Activated B cell treated with CpG ODN at 0.5 μM for 24 hours (primary cell): Measurements from ENCODE around the gene GPHN. TPM values are rescaled to one million over a fixed set of nuclear protein-coding genes. Genes with fewer than 3 reads are reported as not detected.

Experiments
- ATAC-seq: fragments of 200-7000 bp; cut with Tn5 transposase; one replicate; pipeline ENCODE4 v1.10.0; 2021; ENCODE audit warnings: low read depth, mild to moderate bottlenecking, moderate library complexity
- CTCF ChIA-PET: fragments of 350-600 bp; sonication (Branson Sonifier 250); formaldehyde crosslinking; loops from one replicate; lab custom pipeline; 2021; ENCODE audit warnings: antibody characterized with exemption; lab: Charles Lee
- POLR2A ChIA-PET: fragments of 350-600 bp; sonication (Branson Sonifier 250); formaldehyde crosslinking; loops from one replicate; lab custom pipeline; 2021; ENCODE audit warnings: antibody characterized with exemption; lab: Charles Lee
- DNase-seq: peaks from one replicate; pipeline ENCODE4 v3.0.0; 2022
- H3K27ac Mint-ChIP-seq: one replicate; pipeline ENCODE4 v1.8.0; 2020; ENCODE audit warnings: mixed read lengths
- H3K27me3 Mint-ChIP-seq: one replicate; pipeline ENCODE4 v1.8.0; 2021; ENCODE audit warnings: mixed read lengths
- H3K36me3 Mint-ChIP-seq: one replicate; pipeline ENCODE4 v1.8.0; 2021; ENCODE audit warnings: low read depth, mixed read lengths
- H3K4me1 Mint-ChIP-seq: one replicate; pipeline ENCODE4 v1.8.0; 2021; ENCODE audit warnings: mixed read lengths
- H3K4me3 Mint-ChIP-seq: one replicate; pipeline ENCODE4 v1.8.0; 2020; ENCODE audit warnings: mild to moderate bottlenecking, mixed read lengths
- H3K9me3 Mint-ChIP-seq: one replicate; pipeline ENCODE4 v1.8.0; 2020; ENCODE audit warnings: mixed read lengths
- intact Hi-C: fragments of 100-400 bp; cut with micrococcal nuclease; formaldehyde crosslinking; loops from one replicate; pipeline ENCODE4 v1.15.1; 2024
- total RNA-seq: library from RNA; stranded (reverse); gene quantifications from 2 replicates; pipeline ENCODE4 v1.2.3, GENCODE V29; 2022
- TF ChIP-seq, protein P1 (sequence below): fragments of 200-600 bp; IDR thresholded peaks from one replicate; pipeline ENCODE4 v1.8.0; 2022; ENCODE audit warnings: antibody characterized with exemption, mild to moderate bottlenecking

Gene GPHN
- total RNA-seq, 1 donor from 2014 or later = 36.9 TPM

DNA sequence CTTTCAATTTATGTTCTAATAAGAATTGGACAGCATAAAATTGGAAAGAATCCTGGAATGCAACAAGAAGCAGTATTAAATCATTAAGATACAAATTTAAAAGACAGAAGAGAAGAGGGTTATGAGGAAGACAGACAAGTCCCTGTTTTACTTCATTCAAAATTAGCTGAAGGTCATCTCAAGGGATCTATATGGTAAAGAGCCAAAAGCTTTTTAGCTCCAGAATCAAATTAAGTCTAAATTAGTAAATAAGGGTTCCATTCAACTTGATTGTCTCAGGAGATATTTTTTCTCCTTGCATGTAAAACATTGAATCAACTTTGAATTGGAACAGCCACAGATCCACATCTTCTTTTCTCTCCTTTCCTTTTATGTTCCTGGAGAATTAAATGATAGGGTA, 14.2 kb upstream of the GPHN start:
- Mint-ChIP-seq H3K27me3 (no peaks in the 10 kb centered on the region), H3K4me3 (no peak overlapping the region), H3K4me1 (peaks cover 14% of the 10 kb centered on the region), H3K36me3 (no peaks in the 10 kb centered on the region), H3K27ac (no peak overlapping the region), H3K9me3 (no peaks in the 10 kb centered on the region)
- ChIA-PET POLR2A (no interaction called here), CTCF (no interaction called here)
- ATAC-seq = no peak
- intact Hi-C loops = loop anchor here (2.0 kb wide), 1 partner anchor 131 kb away; no protein-coding TSS in a partner anchor
- no peak for DNase-seq
- TF ChIP-seq, protein P1, sequence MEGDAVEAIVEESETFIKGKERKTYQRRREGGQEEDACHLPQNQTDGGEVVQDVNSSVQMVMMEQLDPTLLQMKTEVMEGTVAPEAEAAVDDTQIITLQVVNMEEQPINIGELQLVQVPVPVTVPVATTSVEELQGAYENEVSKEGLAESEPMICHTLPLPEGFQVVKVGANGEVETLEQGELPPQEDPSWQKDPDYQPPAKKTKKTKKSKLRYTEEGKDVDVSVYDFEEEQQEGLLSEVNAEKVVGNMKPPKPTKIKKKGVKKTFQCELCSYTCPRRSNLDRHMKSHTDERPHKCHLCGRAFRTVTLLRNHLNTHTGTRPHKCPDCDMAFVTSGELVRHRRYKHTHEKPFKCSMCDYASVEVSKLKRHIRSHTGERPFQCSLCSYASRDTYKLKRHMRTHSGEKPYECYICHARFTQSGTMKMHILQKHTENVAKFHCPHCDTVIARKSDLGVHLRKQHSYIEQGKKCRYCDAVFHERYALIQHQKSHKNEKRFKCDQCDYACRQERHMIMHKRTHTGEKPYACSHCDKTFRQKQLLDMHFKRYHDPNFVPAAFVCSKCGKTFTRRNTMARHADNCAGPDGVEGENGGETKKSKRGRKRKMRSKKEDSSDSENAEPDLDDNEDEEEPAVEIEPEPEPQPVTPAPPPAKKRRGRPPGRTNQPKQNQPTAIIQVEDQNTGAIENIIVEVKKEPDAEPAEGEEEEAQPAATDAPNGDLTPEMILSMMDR = no peak

DNA sequence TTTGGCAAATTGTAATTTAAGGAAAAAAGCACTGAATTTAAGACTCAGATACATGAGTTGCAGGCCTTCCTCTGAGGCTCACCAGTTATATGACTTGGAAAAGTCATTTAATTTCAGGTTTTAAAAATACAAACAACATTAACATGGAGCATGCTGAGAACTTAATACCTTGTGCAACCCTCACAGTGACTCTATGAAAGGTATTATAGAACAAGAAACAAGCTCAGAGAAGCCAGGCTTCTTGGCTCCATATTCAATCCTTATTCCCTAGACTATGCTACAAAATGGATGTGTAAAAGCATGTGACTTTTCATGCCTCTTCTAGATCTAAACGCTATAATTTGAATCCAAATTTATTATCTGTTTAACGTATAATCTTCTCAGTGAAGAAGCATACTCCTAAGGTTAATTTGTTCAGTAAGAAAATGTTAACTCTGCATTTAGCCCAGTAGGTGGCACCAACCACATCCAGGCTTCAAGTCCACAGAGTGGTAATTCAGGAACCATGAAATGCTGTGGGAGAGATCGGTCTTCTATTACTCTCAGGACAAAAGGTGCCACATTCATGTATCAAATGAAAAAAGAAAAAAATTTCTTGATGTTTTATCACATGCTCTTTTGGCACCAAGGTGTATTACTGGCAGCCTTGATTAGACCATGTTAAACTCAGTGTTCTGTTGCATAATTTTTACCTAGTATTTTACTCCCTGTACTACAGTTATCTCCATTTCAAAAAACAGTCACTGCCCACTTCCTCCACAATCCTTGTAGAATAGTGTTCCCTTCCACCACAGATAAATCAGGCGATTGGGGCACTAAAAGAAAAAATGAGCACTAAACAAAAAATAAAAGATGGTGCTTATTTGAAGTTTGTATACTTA, 12.5 kb upstream of the GPHN start:
- CTCF ChIA-PET = interaction anchor here (0.6 to 2.2 kb wide), 7 partner anchors 10 to 1209 kb away, joined by 3 to 8 read pairs (median 3); partner anchors contain the start of gene GPHN

DNA sequence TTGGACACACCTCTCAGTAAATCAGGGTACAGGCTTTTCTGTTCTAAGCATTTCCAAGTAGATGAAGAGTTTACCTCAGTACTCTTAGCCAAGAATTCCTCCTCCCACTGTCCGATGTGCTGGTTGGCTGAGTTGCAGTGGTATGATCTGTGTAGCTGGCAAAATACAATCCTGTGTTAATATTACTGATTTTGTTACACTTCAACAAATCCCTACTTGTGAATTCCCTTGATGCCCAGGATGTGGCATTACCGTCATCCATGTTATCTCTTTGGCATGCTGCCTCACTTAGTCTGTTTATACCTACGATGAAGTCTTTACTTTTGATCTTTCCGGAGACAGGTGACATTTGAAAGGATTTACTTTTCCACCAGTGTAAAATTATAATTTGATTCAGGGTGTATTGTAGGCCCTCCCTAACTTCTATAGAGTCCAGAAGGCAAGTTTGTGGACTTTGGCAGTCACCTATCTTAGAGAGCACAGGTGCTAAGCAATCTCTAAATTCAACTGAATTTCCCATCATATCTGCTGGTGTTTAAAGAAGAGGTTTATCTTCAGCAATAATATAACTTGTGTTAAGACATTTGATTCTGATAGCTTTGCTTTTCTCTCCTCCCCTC, 11.6 kb upstream of the GPHN start:
- intact Hi-C loops = loop anchor here (5.0 kb wide), 2 partner anchors 51 to 71 kb away; no protein-coding TSS in a partner anchor
- no peaks in the 10 kb centered on the region for H3K27me3 Mint-ChIP-seq
- H3K4me3 Mint-ChIP-seq = no peak overlapping the region
- no peak for ATAC-seq
- H3K9me3 Mint-ChIP-seq = no peaks in the 10 kb centered on the region
- H3K27ac Mint-ChIP-seq = no peak overlapping the region
- H3K36me3 Mint-ChIP-seq = no peaks in the 10 kb centered on the region
- ChIA-PET POLR2A (interaction anchor here (1.2 kb wide), 1 partner anchor 12 kb away, joined by 3 read pairs; the partner anchor contains the start of gene GPHN), CTCF (interaction anchor here (0.9 to 2.2 kb wide), 6 partner anchors 11 to 789 kb away, joined by 3 to 8 read pairs (median 5); partner anchors contain the start of gene GPHN)
- no peak for DNase-seq
- H3K4me1 Mint-ChIP-seq = peaks cover 14% of the 10 kb centered on the region
- TF ChIP-seq, protein P1 = no peak

More for the DNA sequence above, 12.5 kb upstream of the GPHN start:
- Mint-ChIP-seq H3K9me3 (no peaks in the 10 kb centered on the region), H3K4me1 (peaks cover 14% of the 10 kb centered on the region), H3K27me3 (no peaks in the 10 kb centered on the region), H3K4me3 (no peak overlapping the region), H3K36me3 (no peaks in the 10 kb centered on the region), H3K27ac (no peak overlapping the region)
- DNase-seq (no peak), ATAC-seq (peak; percentile 70)
- TF ChIP-seq, protein P1 = peak; percentile 21
- POLR2A ChIA-PET = no interaction called here
- intact Hi-C loops = loop anchor here (1.0 to 5.0 kb wide), 9 partner anchors 13 to 791 kb away; partner anchors contain the start of gene GPHN

DNA sequence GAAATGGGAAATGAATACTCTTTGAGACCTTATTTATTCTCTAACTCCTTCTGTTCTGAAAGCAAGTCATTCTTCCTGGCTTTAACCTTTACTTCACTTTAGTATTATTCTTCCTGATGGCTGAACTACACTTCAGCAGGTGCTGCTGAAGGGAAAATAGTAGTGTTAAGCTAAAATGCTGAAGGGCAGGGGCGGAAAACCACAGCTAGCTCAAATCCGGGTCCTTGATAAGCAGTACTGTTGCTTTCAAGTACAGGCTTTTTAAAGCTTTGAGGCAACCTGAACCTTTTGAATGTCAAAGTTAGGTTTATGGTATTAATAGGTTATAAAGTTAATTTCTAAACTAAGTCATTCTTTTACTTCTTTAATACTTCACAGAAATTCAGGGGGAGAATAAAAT, 11.0 kb upstream of the GPHN start:
- POLR2A ChIA-PET = interaction anchor here (1.2 kb wide), 1 partner anchor 11 kb away, joined by 3 read pairs; the partner anchor contains the start of gene GPHN
- H3K27me3 Mint-ChIP-seq = no peaks in the 10 kb centered on the region
- CTCF ChIA-PET = interaction anchor here (0.9 to 2.2 kb wide), 6 partner anchors 11 to 789 kb away, joined by 3 to 8 read pairs (median 5); partner anchors contain the start of gene GPHN
- TF ChIP-seq, protein P1 = no peak
- no peaks in the 10 kb centered on the region for H3K9me3 Mint-ChIP-seq
- H3K4me1 Mint-ChIP-seq = peaks cover 14% of the 10 kb centered on the region
- intact Hi-C loops = loop anchor here (5.0 kb wide), 2 partner anchors 50 to 70 kb away; no protein-coding TSS in a partner anchor
- DNase-seq (no peak), ATAC-seq (no peak)
- H3K27ac Mint-ChIP-seq = no peak overlapping the region
- H3K4me3 Mint-ChIP-seq = no peak overlapping the region
- H3K36me3 Mint-ChIP-seq = no peaks in the 10 kb centered on the region
